Ectodermal cell (in vitro differentiated cells): ENCODE measurements around the gene NCAPD3.

ENCODE experiments used
- H3K27ac ChIP-seq: 2 replicates; pipeline ENCODE4 v1.7.0; 2013; ENCODE audit warnings: mild to moderate bottlenecking, low read depth, low read length; ENCODE audit not compliant: insufficient read depth, poor library complexity, severe bottlenecking
- H3K27me3 ChIP-seq: 2 replicates; pipeline ENCODE4 v1.7.0; 2013; ENCODE audit warnings: mild to moderate bottlenecking, low read length; ENCODE audit not compliant: insufficient read depth, control insufficient read depth, poor library complexity, severe bottlenecking
- H3K36me3 ChIP-seq: one replicate; pipeline ENCODE4 v1.7.0; 2013; ENCODE audit warnings: low read length; ENCODE audit not compliant: control insufficient read depth, insufficient read depth
- H3K4me1 ChIP-seq: one replicate; pipeline ENCODE4 v1.7.0; 2013; ENCODE audit warnings: low read length; ENCODE audit not compliant: control insufficient read depth, insufficient read depth
- H3K4me3 ChIP-seq: 2 replicates; pipeline ENCODE4 v1.7.0; 2013; ENCODE audit warnings: low read depth, low read length, control low read depth; ENCODE audit not compliant: insufficient read depth
- H3K9me3 ChIP-seq: 2 replicates; pipeline ENCODE4 v1.7.0; 2013; ENCODE audit warnings: mild to moderate bottlenecking, low read length, moderate library complexity; ENCODE audit not compliant: control insufficient read depth
- WGBS, 2 experiments: methylation state at CpG; one replicate each; pipeline ENCODE4 v1.1.7; 2013; ENCODE audit warnings: missing lambda C conversion rate in 2 of 2; 5-methylcytosine and 5-hydroxymethylcytosine counted together

The NCAPD3 gene

GRCh38 chr11:134242376-134242775 is 18.6 kb upstream of the NCAPD3 start:
- H3K27ac ChIP-seq = no peak overlapping the region
- H3K27me3 ChIP-seq = no peaks in the 10 kb centered on the region
- H3K4me3 ChIP-seq = no peak overlapping the region
- H3K9me3 ChIP-seq = no peaks in the 10 kb centered on the region
- H3K4me1 ChIP-seq = no peaks in the 10 kb centered on the region
- peaks cover 4% of the 10 kb centered on the region for H3K36me3 ChIP-seq
- 91 to 92% methylated on average over 8 to 9 of the region's 9 CpGs for WGBS, 2 experiments

GRCh38 chr11:134240592-134240991 is 16.8 kb upstream of the NCAPD3 start:
- Histone ChIP-seq H3K9me3 (no peaks in the 10 kb centered on the region), H3K27ac (no peak overlapping the region), H3K36me3 (no peaks in the 10 kb centered on the region), H3K4me3 (no peak overlapping the region), H3K4me1 (no peaks in the 10 kb centered on the region), H3K27me3 (no peaks in the 10 kb centered on the region)
- WGBS, 2 experiments = 75 to 77% methylated on average over 6 of the region's 6 CpGs

- 93 to 95% methylated on average over 5 of the region's 5 CpGs for WGBS, 2 experiments
- Histone ChIP-seq H3K27me3 (no peaks in the 10 kb centered on the region), H3K4me1 (no peaks in the 10 kb centered on the region), H3K27ac (no peak overlapping the region), H3K36me3 (no peaks in the 10 kb centered on the region), H3K4me3 (no peak overlapping the region), H3K9me3 (no peaks in the 10 kb centered on the region)
Observed at GRCh38 chr11:134238956-134239355, 15.2 kb upstream of the NCAPD3 start.

GRCh38 chr11:134237557-134237922 is 13.8 kb upstream of the NCAPD3 start:
- no peaks in the 10 kb centered on the region for H3K4me1 ChIP-seq
- no peaks in the 10 kb centered on the region for H3K9me3 ChIP-seq
- H3K27me3 ChIP-seq = no peaks in the 10 kb centered on the region
- H3K27ac ChIP-seq = no peak overlapping the region
- WGBS, 2 experiments = 94 to 95% methylated on average over 11 of the region's 11 CpGs
- no peaks in the 10 kb centered on the region for H3K36me3 ChIP-seq
- H3K4me3 ChIP-seq = no peak overlapping the region

GRCh38 chr11:134236834-134237556 is 13.2 kb upstream of the NCAPD3 start:
- Histone ChIP-seq H3K4me1 (no peaks in the 10 kb centered on the region), H3K4me3 (no peak overlapping the region), H3K27me3 (no peaks in the 10 kb centered on the region), H3K36me3 (no peaks in the 10 kb centered on the region), H3K9me3 (no peaks in the 10 kb centered on the region), H3K27ac (no peak overlapping the region)
- WGBS, 2 experiments = 93 to 94% methylated on average over 7 of the region's 7 CpGs

- no peak overlapping the region for H3K27ac ChIP-seq
- H3K4me3 ChIP-seq = no peak overlapping the region
- 94 to 97% methylated on average over 2 to 3 of the region's 3 CpGs for WGBS, 2 experiments
- H3K27me3 ChIP-seq = no peaks in the 10 kb centered on the region
- H3K4me1 ChIP-seq = no peaks in the 10 kb centered on the region
- no peaks in the 10 kb centered on the region for H3K9me3 ChIP-seq
- H3K36me3 ChIP-seq = no peaks in the 10 kb centered on the region
Observed at GRCh38 chr11:134235399-134235798, 11.6 kb upstream of the NCAPD3 start.

GRCh38 chr11:134233729-134234179 is 10.0 kb upstream of the NCAPD3 start:
- Histone ChIP-seq H3K36me3 (no peaks in the 10 kb centered on the region), H3K4me3 (no peak overlapping the region), H3K27me3 (no peaks in the 10 kb centered on the region), H3K4me1 (no peaks in the 10 kb centered on the region), H3K9me3 (no peaks in the 10 kb centered on the region), H3K27ac (no peak overlapping the region)
- WGBS, 2 experiments = 96 to 97% methylated on average over 3 of the region's 4 CpGs

GRCh38 chr11:134231958-134232659 is 8.3 kb upstream of the NCAPD3 start:
- no peaks in the 10 kb centered on the region for H3K9me3 ChIP-seq
- 67 to 68% methylated on average over 10 of the region's 10 CpGs for WGBS, 2 experiments
- H3K36me3 ChIP-seq = no peaks in the 10 kb centered on the region
- no peaks in the 10 kb centered on the region for H3K27me3 ChIP-seq
- no peaks in the 10 kb centered on the region for H3K4me1 ChIP-seq
- no peak overlapping the region for H3K27ac ChIP-seq
- H3K4me3 ChIP-seq = no peak overlapping the region

- H3K4me3 ChIP-seq = no peak overlapping the region
- H3K27ac ChIP-seq = no peak overlapping the region
- H3K36me3 ChIP-seq = no peaks in the 10 kb centered on the region
- WGBS, 2 experiments = 64 to 83% methylated on average over 4 of the region's 4 CpGs
- H3K27me3 ChIP-seq = peaks cover 8% of the 10 kb centered on the region
- H3K4me1 ChIP-seq = peaks cover 4% of the 10 kb centered on the region
- no peaks in the 10 kb centered on the region for H3K9me3 ChIP-seq
Observed at GRCh38 chr11:134230339-134230738, 6.6 kb upstream of the NCAPD3 start.

- Histone ChIP-seq H3K36me3 (no peaks in the 10 kb centered on the region), H3K4me1 (peaks cover 4% of the 10 kb centered on the region), H3K27ac (no peak overlapping the region), H3K9me3 (no peaks in the 10 kb centered on the region), H3K4me3 (no peak overlapping the region), H3K27me3 (peaks cover 12% of the 10 kb centered on the region)
- WGBS, 2 experiments = 81 to 85% methylated on average over 6 of the region's 6 CpGs
Observed at GRCh38 chr11:134229126-134229790, 5.5 kb upstream of the NCAPD3 start.
